GM12878 (cell line): Measurements from ENCODE around the gene GRN.

Experiments used
- HDAC2 ChIP-seq: fragments of 200-600 bp; sonication (generic); IDR thresholded peaks from 2 replicates; pipeline ENCODE4 v1.6.1; 2017
- TF ChIP-seq, protein P1 (sequence below), 3 experiments: IDR thresholded peaks in 2 of 3; conservative IDR thresholded peaks in 1 of 3; 2 replicates each; pipeline ENCODE4 v1.5.1; 2011; ENCODE audit warnings: low read depth in 3 of 3, low read length in 3 of 3, mild to moderate bottlenecking in 3 of 3, control low read depth in 2 of 3, moderate library complexity in 2 of 3, inconsistent platforms in 1 of 3, mixed read lengths in 1 of 3; ENCODE audit not compliant: control insufficient read depth in 2 of 3, insufficient read depth in 1 of 3; ENCODE audit errors: extremely low read depth in 1 of 3

DNA sequence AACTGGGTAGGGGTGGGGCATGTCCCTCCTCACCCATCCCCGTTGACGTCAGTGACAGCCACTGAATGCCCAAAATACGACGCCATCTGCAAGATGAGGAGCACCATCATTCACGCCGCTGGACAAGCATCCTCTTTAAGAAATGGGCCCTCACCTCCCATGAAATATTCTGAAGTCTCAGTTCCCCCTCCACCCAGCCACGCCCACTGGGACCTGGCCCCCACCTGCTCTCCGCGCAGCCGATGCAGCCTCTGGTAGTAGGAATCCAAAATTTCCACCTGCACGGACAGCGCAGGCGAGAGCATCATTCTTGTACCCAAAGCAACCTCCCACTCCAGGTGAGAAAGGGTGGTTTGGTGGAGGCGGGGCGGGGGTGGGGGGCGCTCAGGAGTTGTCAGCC is 38.8 kb downstream of the GRN start:
- TF ChIP-seq, protein P1, sequence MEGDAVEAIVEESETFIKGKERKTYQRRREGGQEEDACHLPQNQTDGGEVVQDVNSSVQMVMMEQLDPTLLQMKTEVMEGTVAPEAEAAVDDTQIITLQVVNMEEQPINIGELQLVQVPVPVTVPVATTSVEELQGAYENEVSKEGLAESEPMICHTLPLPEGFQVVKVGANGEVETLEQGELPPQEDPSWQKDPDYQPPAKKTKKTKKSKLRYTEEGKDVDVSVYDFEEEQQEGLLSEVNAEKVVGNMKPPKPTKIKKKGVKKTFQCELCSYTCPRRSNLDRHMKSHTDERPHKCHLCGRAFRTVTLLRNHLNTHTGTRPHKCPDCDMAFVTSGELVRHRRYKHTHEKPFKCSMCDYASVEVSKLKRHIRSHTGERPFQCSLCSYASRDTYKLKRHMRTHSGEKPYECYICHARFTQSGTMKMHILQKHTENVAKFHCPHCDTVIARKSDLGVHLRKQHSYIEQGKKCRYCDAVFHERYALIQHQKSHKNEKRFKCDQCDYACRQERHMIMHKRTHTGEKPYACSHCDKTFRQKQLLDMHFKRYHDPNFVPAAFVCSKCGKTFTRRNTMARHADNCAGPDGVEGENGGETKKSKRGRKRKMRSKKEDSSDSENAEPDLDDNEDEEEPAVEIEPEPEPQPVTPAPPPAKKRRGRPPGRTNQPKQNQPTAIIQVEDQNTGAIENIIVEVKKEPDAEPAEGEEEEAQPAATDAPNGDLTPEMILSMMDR (IDR thresholded peaks at IDR 0.05 in 2 of 3, conservative IDR thresholded peaks at IDR 0.05 in 1 of 3; ENCODE audit: control insufficient read depth in 2 of 3, extremely low read depth in 1 of 3, insufficient read depth in 1 of 3, low read depth in 3 of 3, low read length in 3 of 3): no peak
- TF ChIP-seq HDAC2: no peak
